ENCODE measurements around the gene ZKSCAN4.

DNA sequence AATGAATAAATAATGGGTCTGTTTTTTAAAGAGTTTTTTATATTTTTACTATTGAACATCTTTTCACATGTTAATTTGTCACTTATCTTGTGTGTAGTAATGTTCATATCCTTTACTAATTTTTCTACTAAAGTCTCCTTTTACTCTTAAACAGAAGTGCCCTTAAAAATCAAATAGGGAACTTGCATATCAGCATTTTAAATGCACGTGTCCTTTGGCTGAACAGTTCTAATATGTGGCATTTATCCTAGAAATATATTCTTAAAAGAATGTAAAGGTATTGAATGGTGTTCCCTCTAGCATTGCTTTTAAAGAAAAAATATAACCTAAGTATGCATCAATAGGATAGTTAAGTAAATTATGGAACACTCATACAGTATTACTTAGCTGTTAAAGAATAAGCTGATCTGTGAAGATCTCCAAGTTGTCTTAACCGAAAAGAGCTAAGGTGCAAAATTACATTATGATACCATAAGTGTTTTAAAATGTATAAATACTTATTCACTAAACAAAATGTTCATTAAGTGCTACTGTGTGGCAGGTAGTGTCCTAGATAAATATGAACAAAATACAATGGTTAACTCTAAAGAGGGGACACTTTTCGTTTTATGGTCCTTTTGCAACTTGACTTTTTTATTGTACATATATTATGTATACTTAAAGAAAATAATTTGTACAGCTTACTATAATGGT is 28.7 kb upstream of the ZKSCAN4 start:
- no peak for TF ChIP-seq POLR2A (IDR thresholded peaks at IDR 0.05)
- TF ChIP-seq, protein P1, sequence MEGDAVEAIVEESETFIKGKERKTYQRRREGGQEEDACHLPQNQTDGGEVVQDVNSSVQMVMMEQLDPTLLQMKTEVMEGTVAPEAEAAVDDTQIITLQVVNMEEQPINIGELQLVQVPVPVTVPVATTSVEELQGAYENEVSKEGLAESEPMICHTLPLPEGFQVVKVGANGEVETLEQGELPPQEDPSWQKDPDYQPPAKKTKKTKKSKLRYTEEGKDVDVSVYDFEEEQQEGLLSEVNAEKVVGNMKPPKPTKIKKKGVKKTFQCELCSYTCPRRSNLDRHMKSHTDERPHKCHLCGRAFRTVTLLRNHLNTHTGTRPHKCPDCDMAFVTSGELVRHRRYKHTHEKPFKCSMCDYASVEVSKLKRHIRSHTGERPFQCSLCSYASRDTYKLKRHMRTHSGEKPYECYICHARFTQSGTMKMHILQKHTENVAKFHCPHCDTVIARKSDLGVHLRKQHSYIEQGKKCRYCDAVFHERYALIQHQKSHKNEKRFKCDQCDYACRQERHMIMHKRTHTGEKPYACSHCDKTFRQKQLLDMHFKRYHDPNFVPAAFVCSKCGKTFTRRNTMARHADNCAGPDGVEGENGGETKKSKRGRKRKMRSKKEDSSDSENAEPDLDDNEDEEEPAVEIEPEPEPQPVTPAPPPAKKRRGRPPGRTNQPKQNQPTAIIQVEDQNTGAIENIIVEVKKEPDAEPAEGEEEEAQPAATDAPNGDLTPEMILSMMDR (IDR thresholded peaks at IDR 0.05) = no peak

Data from thyroid gland (tissue), 4 donors.